ENCODE results near the gene SPHK2.
"Not testable (repeated sequence)": the region's sequence is repeated elsewhere in the genome, so short reads cannot be mapped to it uniquely, and the experiment has no call there.

SPHK2 gene

GRCh38 chr19:48661711-48662090 is 42.4 kb downstream of the SPHK2 start:
- DNase-seq = no peak

GRCh38 chr19:48663667-48664066 is 44.4 kb downstream of the SPHK2 start:
- DNase-seq = no peak

- DNase-seq = no peak
Observed at GRCh38 chr19:48664476-48664875, 45.2 kb downstream of the SPHK2 start.

GRCh38 chr19:48665786-48666185 is 46.5 kb downstream of the SPHK2 start:
- DNase-seq = no peak

- no peak for DNase-seq
Observed at GRCh38 chr19:48668332-48668731, 49.0 kb downstream of the SPHK2 start.

GRCh38 chr19:48668761-48669160 is 49.5 kb downstream of the SPHK2 start:
- no peak for DNase-seq

GRCh38 chr19:48669903-48670668 is 50.8 kb downstream of the SPHK2 start:
- DNase-seq = no peak

GRCh38 chr19:48670699-48671445 is 51.6 kb downstream of the SPHK2 start:
- no peak for DNase-seq

- DNase-seq = no peak
Observed at GRCh38 chr19:48671446-48671995, 52.2 kb downstream of the SPHK2 start.

GRCh38 chr19:48672994-48673393 is 53.7 kb downstream of the SPHK2 start, which contains the start of gene NTN5:
Gene NTN5 (minus strand): TSS chr19:48673017. CDS start chr19:48670986, 2,031 bp downstream.
- no peak for DNase-seq

GRCh38 chr19:48673436-48674100 is 54.3 kb downstream of the SPHK2 start:
- DNase-seq = no peak

- no peak for DNase-seq
Observed at GRCh38 chr19:48674216-48674809, 55.0 kb downstream of the SPHK2 start.

GRCh38 chr19:48674921-48675824 is 55.9 kb downstream of the SPHK2 start:
- DNase-seq = peak; percentile 77 to 82

- no peak for DNase-seq
Observed at GRCh38 chr19:48676487-48676886, 57.2 kb downstream of the SPHK2 start.

GRCh38 chr19:48676887-48677286 is 57.6 kb downstream of the SPHK2 start:
- no peak for DNase-seq

- no peak for DNase-seq
Observed at GRCh38 chr19:48678201-48678600, 58.9 kb downstream of the SPHK2 start.

GRCh38 chr19:48680006-48680405 is 60.7 kb downstream of the SPHK2 start:
- not testable (repeated sequence) for DNase-seq

Data from activated CD4-positive, alpha-beta T cell treated with anti-CD3 and anti-CD28 coated beads, Interleukin-2, amount 50 U/mL, for 48 hours (primary cell).